H1 (cell line): ENCODE data around the gene ELOA. TPM values are rescaled to one million over a fixed set of nuclear protein-coding genes. Genes with fewer than 3 reads are reported as not detected.

Experiments used
- CTCF ChIA-PET: fragments of 300-600 bp; sonication (Branson Sonifier 250); formaldehyde crosslinking; loops from one replicate; lab custom pipeline; 2021; ENCODE audit not compliant: partially characterized antibody; lab: Charles Lee
- POLR2A ChIA-PET: fragments of 300-600 bp; sonication (Branson Sonifier 250); formaldehyde crosslinking; loops from one replicate; lab custom pipeline; 2021; ENCODE audit warnings: inconsistent platforms; ENCODE audit not compliant: partially characterized antibody; lab: Charles Lee
- DNase-seq, 2 experiments: peaks; one replicate each; pipeline versions ENCODE4 v3.0.0 to v3.0.0-alpha.2; 2010 to 2022; ENCODE audit warnings: low spot score in 2 of 2, low read depth in 1 of 2, mixed read lengths in 1 of 2
- FAIRE-seq: peaks from 2 replicates; lab custom pipeline; 2011; peaks lifted over from hg19 to GRCh38; lab: Jason Lieb, UNC
- H2AFZ ChIP-seq: 2 replicates; pipeline ENCODE4 v1.8.1; 2012; ENCODE audit warnings: low read length, inconsistent platforms
- H2AK5ac ChIP-seq: 2 replicates; pipeline ENCODE4 v1.6.1; 2013; ENCODE audit warnings: low read depth, low read length
- H2BK120ac ChIP-seq: replicated peaks from 2 replicates; pipeline ENCODE3; 2013; ENCODE audit warnings: low read depth, low read length, inconsistent platforms
- H2BK12ac ChIP-seq: 2 replicates; pipeline ENCODE4 v1.6.1; 2013; ENCODE audit warnings: low read depth, low read length
- H2BK15ac ChIP-seq: 2 replicates; pipeline ENCODE4 v1.6.1; 2013; ENCODE audit warnings: low read length
- H2BK20ac ChIP-seq: 2 replicates; pipeline ENCODE4 v1.6.1; 2013; ENCODE audit warnings: low read length
- H2BK5ac ChIP-seq: 2 replicates; pipeline ENCODE4 v1.6.1; 2013; ENCODE audit warnings: low read depth, low read length
- H3K14ac ChIP-seq: 2 replicates; pipeline ENCODE4 v1.6.1; 2013; ENCODE audit warnings: inconsistent platforms; ENCODE audit not compliant: insufficient read length
- H3K18ac ChIP-seq: 2 replicates; pipeline ENCODE4 v1.6.1; 2013; ENCODE audit warnings: low read length; ENCODE audit errors: extremely low read depth
- H3K23ac ChIP-seq: 2 replicates; pipeline ENCODE4 v1.6.1; 2013; ENCODE audit warnings: inconsistent platforms; ENCODE audit not compliant: insufficient read length
- H3K23me2 ChIP-seq: 2 replicates; pipeline ENCODE4 v1.6.1; 2013; ENCODE audit warnings: low read depth, low read length
- H3K27ac ChIP-seq: 2 replicates; pipeline ENCODE4 v1.6.1; 2011; ENCODE audit warnings: low read depth, low read length, inconsistent platforms
- H3K27me3 ChIP-seq, 4 experiments: replicated peaks in 1 of 4; 1 replicate in 1 of 4; 2 replicates in 3 of 4; pipeline versions ENCODE4 v1.6.1 to v1.8.1; 2011 to 2013; ENCODE audit warnings: low read length in 3 of 4, mild to moderate bottlenecking in 3 of 4, inconsistent platforms in 2 of 4, mixed read lengths in 2 of 4, moderate library complexity in 1 of 4; ENCODE audit not compliant: control insufficient read depth in 3 of 4, insufficient read depth in 3 of 4; ENCODE audit errors: extremely low read depth in 1 of 4
- H3K36me3 ChIP-seq, 4 experiments: 2 replicates each; pipeline versions ENCODE4 v1.6.1 to v1.8.1; 2011 to 2013; ENCODE audit warnings: mild to moderate bottlenecking in 4 of 4, low read length in 3 of 4, moderate library complexity in 2 of 4, control low read depth in 1 of 4, inconsistent platforms in 1 of 4; ENCODE audit not compliant: insufficient read depth in 4 of 4, control insufficient read depth in 2 of 4
- H3K4ac ChIP-seq: replicated peaks from 2 replicates; pipeline ENCODE3; 2013; ENCODE audit warnings: low read length, low read depth, mixed read lengths, inconsistent platforms; ENCODE audit not compliant: insufficient read length
- H3K4me1 ChIP-seq, 4 experiments: replicated peaks in 1 of 4; 1 replicate in 1 of 4; 2 replicates in 3 of 4; pipeline versions ENCODE4 v1.6.1 to v1.8.1; 2011 to 2013; ENCODE audit warnings: low read length in 3 of 4, inconsistent platforms in 2 of 4, mixed read lengths in 1 of 4; ENCODE audit not compliant: insufficient read depth in 4 of 4, control insufficient read depth in 3 of 4
- H3K4me2 ChIP-seq, 2 experiments: 2 replicates each; pipeline versions ENCODE4 v1.6.1 to v1.8.1; 2011 to 2013; ENCODE audit warnings: low read depth in 2 of 2, low read length in 2 of 2, control low read depth in 1 of 2, inconsistent platforms in 1 of 2, mild to moderate bottlenecking in 1 of 2; ENCODE audit not compliant: insufficient read depth in 1 of 2
- H3K4me3 ChIP-seq, 4 experiments: fragments of 200-600, 300-600 bp in 1 of 4; sonication (generic), shearing (Covaris generic), sonication (Bioruptor Twin) in 1 of 4; 2 replicates each; pipeline versions ENCODE4 v1.5.1 to v1.8.1; 2011 to 2016; ENCODE audit warnings: low read length in 4 of 4, low read depth in 3 of 4, control low read depth in 2 of 4, inconsistent platforms in 2 of 4, mild to moderate bottlenecking in 2 of 4, mixed read lengths in 1 of 4, moderate library complexity in 1 of 4; ENCODE audit not compliant: insufficient read depth in 2 of 4; ENCODE audit errors: extremely low read depth in 1 of 4
- H3K56ac ChIP-seq: replicated peaks from 2 replicates; pipeline ENCODE3; 2013; ENCODE audit warnings: low read depth, mild to moderate bottlenecking, mixed read lengths, low read length, inconsistent platforms; ENCODE audit not compliant: insufficient read length
- H3K79me1 ChIP-seq: 2 replicates; pipeline ENCODE4 v1.6.1; 2013; ENCODE audit warnings: low read depth, low read length, control low read depth
- H3K79me2 ChIP-seq, 2 experiments: 2 replicates each; pipeline versions ENCODE4 v1.6.1 to v1.8.1; 2012 to 2013; ENCODE audit warnings: low read length in 2 of 2, mild to moderate bottlenecking in 2 of 2, inconsistent platforms in 1 of 2; ENCODE audit not compliant: insufficient read depth in 2 of 2, control insufficient read depth in 1 of 2
- H3K9ac ChIP-seq, 4 experiments: replicated peaks in 1 of 4; 1 replicate in 1 of 4; 2 replicates in 3 of 4; pipeline versions ENCODE4 v1.6.1 to v1.8.1; 2011 to 2013; ENCODE audit warnings: low read depth in 3 of 4, low read length in 3 of 4, control low read depth in 2 of 4, mild to moderate bottlenecking in 2 of 4, moderate library complexity in 2 of 4, inconsistent platforms in 1 of 4; ENCODE audit errors: extremely low read depth in 1 of 4
- H3K9me3 ChIP-seq, 2 experiments: 2 replicates each; pipeline versions ENCODE4 v1.6.1 to v1.8.1; 2012 to 2013; ENCODE audit warnings: mild to moderate bottlenecking in 2 of 2, moderate library complexity in 2 of 2, control low read depth in 1 of 2, inconsistent platforms in 1 of 2, low read depth in 1 of 2, low read length in 1 of 2, mixed read lengths in 1 of 2; ENCODE audit not compliant: insufficient read depth in 2 of 2
- H4K20me1 ChIP-seq, 2 experiments: replicated peaks in 1 of 2; 2 replicates each; pipeline versions ENCODE3 to v1.8.1; 2011 to 2013; ENCODE audit warnings: inconsistent platforms in 2 of 2, low read length in 2 of 2, mild to moderate bottlenecking in 1 of 2; ENCODE audit not compliant: insufficient read depth in 2 of 2, control insufficient read depth in 1 of 2
- H4K5ac ChIP-seq: 2 replicates; pipeline ENCODE4 v1.6.1; 2013; ENCODE audit warnings: low read length, low read depth, mixed read lengths, inconsistent platforms; ENCODE audit not compliant: insufficient read length
- H4K8ac ChIP-seq: 2 replicates; pipeline ENCODE4 v1.8.0; 2013; ENCODE audit warnings: mild to moderate bottlenecking, moderate library complexity, low read length, inconsistent platforms; ENCODE audit not compliant: insufficient read depth; ENCODE audit errors: extremely low read depth
- H4K91ac ChIP-seq: replicated peaks from 2 replicates; pipeline ENCODE3; 2013; ENCODE audit warnings: low read length, mixed read lengths, inconsistent platforms; ENCODE audit not compliant: insufficient read length
- TAF1 ChIP-seq: IDR thresholded peaks from 2 replicates; pipeline ENCODE4 v1.6.1; 2011; ENCODE audit warnings: mild to moderate bottlenecking, low read depth, low read length
- WGBS, 2 experiments: shearing (Covaris generic) in 1 of 2; methylation state at CpG; one replicate each; pipeline versions ENCODE4 v1.1.6 to v1.1.7; 2013 to 2015; ENCODE audit warnings: low lambda C conversion rate in 2 of 2, mixed read lengths in 2 of 2, inconsistent platforms in 1 of 2, low coverage in 1 of 2, missing lambda C conversion rate in 1 of 2; ENCODE audit not compliant: insufficient replicate concordance in 2 of 2, insufficient coverage in 1 of 2, insufficient read length in 1 of 2; ENCODE audit errors: extremely low coverage in 1 of 2, missing lambda C conversion rate in 1 of 2; 5-methylcytosine and 5-hydroxymethylcytosine counted together
- polyA plus RNA-seq, 7 experiments: library from polyadenylated mRNA; depleted of rRNA in 3 of 7; stranded (reverse) in 5 of 7; unstranded in 2 of 7; fragments of >200 nt in 5 of 7; fragments of 200-250 nt in 2 of 7; gene quantifications; 1 replicate in 5 of 7; 2 replicates in 1 of 7; 4 replicates in 1 of 7; pipeline versions ENCODE4 v1.2.1 to v1.2.3, GENCODE V29; 2011 to 2013; ENCODE audit warnings: missing spikeins in 2 of 7, mixed read lengths in 2 of 7
- total RNA-seq: library from RNA; stranded (reverse); fragmentation: NEBNext Ultra II Directional; extraction: Animal tissue kit (Norgen Biotek cat#: 25700); gene quantifications from 2 replicates; pipeline ENCODE4 v1.2.1, GENCODE V29; 2021

The ELOA gene
- total and polyA plus RNA-seq, 2 of the 8 experiments (the other 6 are each of a cell fraction or from before 2014, with no cell fraction given): 15.7 to 61.1 TPM

DNA sequence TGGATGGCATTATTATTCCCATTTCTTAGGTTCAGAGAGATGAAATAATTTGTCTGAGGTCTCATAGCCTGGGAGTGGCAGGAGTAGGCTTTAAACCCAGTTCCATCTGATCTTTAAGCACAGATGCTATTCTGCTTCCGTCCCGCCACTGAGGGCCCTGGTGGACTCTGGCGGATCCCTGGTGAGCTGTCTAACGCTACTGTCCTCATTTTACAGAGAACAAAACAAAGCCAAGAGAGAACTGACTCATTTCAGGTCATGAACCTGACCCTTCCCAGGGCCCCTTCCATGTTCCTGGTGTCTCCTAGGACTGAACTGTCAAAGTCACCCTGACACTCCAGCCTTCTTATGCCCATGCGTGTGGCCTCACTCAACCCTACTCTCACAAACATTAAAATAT, 60.4 kb downstream of the ELOA start:
- ChIA-PET CTCF (interaction anchor here (0.6 to 4.0 kb wide), 2 partner anchors 113 to 152 kb away, joined by 3 to 17 read pairs; no protein-coding TSS in a partner anchor), POLR2A (interaction anchor here (0.6 to 16.2 kb wide), 4 partner anchors 24 to 158 kb away, joined by 3 to 192 read pairs (median 4); partner anchors contain the start of gene PITHD1)
- Histone ChIP-seq H2AFZ (no peak overlapping the region), H2BK120ac (no peak overlapping the region), H3K4me3 (no peak overlapping the region), H2AK5ac (no peak overlapping the region), H2BK20ac (no peak overlapping the region), H4K5ac (no peak overlapping the region), H3K4me2 (no peak overlapping the region), H3K79me2 (no peaks in the 10 kb centered on the region), H3K23ac (no peak overlapping the region), H2BK5ac (no peak overlapping the region), H3K9ac (no peak overlapping the region), H2BK15ac (no peak overlapping the region), H3K56ac (no peak overlapping the region), H4K20me1 (peaks cover 0 to 3% of the 10 kb centered on the region in 2 experiments), H4K8ac (no peak overlapping the region), H3K4ac (no peak overlapping the region), H2BK12ac (no peak overlapping the region), H3K23me2 (peaks cover 16% of the 10 kb centered on the region), H3K27ac (no peak overlapping the region), H3K14ac (no peak overlapping the region), H4K91ac (no peak overlapping the region), H3K4me1 (peaks cover 0 to 12% (median 9%) of the 10 kb centered on the region in 4 experiments; a peak in 5 of 7 replicates), H3K9me3 (no peaks in the 10 kb centered on the region), H3K18ac (no peak overlapping the region), H3K79me1 (no peaks in the 10 kb centered on the region), H3K36me3 (peaks cover 0 to 3% (median 0%) of the 10 kb centered on the region in 4 experiments; a peak in 2 of 8 replicates), H3K27me3 (no peaks in the 10 kb centered on the region; a peak in 1 of 7 replicates)
- 86% methylated on average over 5 of the region's 5 CpGs; no CpG with 5 or more reads in 1 of the 2 experiments for WGBS, 2 experiments
- no peak for DNase-seq
- FAIRE-seq: no peak
- TF ChIP-seq TAF1: no peak
